ENCODE measurements around the gene CLPTM1.
"Not testable (repeated sequence)": the region's sequence is repeated elsewhere in the genome, so short reads cannot be mapped to it uniquely, and the experiment has no call there.

DNA sequence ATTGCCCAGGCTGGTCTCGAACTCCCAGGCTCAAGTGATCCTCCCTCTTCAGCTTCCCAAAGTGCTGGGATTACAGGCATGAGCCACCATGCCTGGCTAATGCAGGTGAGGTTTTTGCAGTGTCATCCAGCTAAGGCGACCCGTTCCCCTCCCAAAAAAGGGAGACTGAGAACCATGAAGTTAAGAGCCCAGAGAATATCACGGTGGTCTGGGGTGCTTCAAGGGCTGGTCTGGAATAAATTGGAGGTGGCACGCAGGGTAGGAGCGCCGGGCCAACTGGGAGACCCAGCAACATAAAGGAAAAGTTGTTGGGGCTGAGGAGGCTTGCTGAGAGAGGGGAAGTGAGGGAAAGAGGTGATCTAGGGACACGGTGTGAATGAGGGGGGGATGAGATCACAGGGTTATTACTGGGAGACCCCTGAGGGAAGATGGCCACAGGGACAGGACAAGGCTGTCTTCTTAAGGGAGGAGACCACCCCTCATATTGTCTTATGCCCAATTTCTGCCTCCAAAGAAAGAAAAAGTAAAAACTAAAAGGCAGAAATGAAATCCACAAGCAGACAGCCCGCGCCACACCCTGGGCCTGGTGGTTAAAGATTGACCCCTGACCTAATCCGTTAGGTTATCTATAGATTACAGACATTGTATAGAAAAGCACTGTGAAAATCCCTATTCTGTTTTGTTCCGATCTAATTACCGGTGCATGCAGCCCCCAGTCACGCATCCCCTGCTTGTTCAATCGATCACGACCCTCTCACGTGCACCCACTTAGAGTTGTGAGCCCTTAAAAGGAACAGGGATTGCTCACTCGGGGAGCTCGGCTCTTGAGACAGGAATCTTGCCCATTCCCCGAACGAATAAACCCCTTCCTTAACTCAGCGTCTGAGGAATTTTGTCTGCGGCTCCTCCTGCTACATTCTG lies 41.4 kb upstream of the CLPTM1 start:
- TF ChIP-seq, protein P1, sequence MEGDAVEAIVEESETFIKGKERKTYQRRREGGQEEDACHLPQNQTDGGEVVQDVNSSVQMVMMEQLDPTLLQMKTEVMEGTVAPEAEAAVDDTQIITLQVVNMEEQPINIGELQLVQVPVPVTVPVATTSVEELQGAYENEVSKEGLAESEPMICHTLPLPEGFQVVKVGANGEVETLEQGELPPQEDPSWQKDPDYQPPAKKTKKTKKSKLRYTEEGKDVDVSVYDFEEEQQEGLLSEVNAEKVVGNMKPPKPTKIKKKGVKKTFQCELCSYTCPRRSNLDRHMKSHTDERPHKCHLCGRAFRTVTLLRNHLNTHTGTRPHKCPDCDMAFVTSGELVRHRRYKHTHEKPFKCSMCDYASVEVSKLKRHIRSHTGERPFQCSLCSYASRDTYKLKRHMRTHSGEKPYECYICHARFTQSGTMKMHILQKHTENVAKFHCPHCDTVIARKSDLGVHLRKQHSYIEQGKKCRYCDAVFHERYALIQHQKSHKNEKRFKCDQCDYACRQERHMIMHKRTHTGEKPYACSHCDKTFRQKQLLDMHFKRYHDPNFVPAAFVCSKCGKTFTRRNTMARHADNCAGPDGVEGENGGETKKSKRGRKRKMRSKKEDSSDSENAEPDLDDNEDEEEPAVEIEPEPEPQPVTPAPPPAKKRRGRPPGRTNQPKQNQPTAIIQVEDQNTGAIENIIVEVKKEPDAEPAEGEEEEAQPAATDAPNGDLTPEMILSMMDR (IDR thresholded peaks at IDR 0.05 in 4 of 5, conservative IDR thresholded peaks at IDR 0.05 in 1 of 5) = not testable (repeated sequence)
- not testable (repeated sequence) for TF ChIP-seq POLR2A (IDR thresholded peaks at IDR 0.05)

Data from gastrocnemius medialis (tissue), 4 donors.